KMS-11 (cell line): Measurements from ENCODE around the gene CSF2RB.

ENCODE experiments used
- H2AFZ ChIP-seq: fragments of 200-600 bp; sonication (generic); 2 replicates; pipeline ENCODE4 v1.6.1; 2016; ENCODE audit warnings: antibody characterized with exemption, mixed run types, low read depth
- H3K27ac ChIP-seq: fragments of 200-600 bp; sonication (generic); 2 replicates; pipeline ENCODE4 v1.6.1; 2016; ENCODE audit warnings: mild to moderate bottlenecking, mixed run types
- H3K27me3 ChIP-seq: fragments of 200-600 bp; sonication (generic); 2 replicates; pipeline ENCODE4 v1.6.1; 2017; ENCODE audit warnings: mild to moderate bottlenecking, low read depth, mixed run types, moderate library complexity; ENCODE audit not compliant: insufficient read depth
- H3K36me3 ChIP-seq: fragments of 200-600 bp; sonication (generic); 2 replicates; pipeline ENCODE4 v1.6.1; 2017; ENCODE audit warnings: mild to moderate bottlenecking, mixed run types; ENCODE audit not compliant: insufficient read depth
- H3K4me1 ChIP-seq: fragments of 200-600 bp; sonication (generic); 2 replicates; pipeline ENCODE4 v1.6.1; 2016; ENCODE audit warnings: mild to moderate bottlenecking, low read depth, mixed run types; ENCODE audit not compliant: poor library complexity, severe bottlenecking
- H3K4me2 ChIP-seq: fragments of 200-600 bp; sonication (generic); 2 replicates; pipeline ENCODE4 v1.7.0; 2016; ENCODE audit warnings: mild to moderate bottlenecking, mixed run types
- H3K4me3 ChIP-seq: fragments of 200-600 bp; sonication (generic); IDR thresholded peaks from 2 replicates; pipeline ENCODE4 v1.6.1; 2017; ENCODE audit warnings: low read depth, low read length, mixed read lengths; ENCODE audit not compliant: insufficient read depth
- H3K79me2 ChIP-seq: fragments of 200-600 bp; sonication (generic); 2 replicates; pipeline ENCODE4 v1.6.1; 2016; ENCODE audit warnings: low read depth, mixed run types; ENCODE audit not compliant: insufficient read depth
- H3K9ac ChIP-seq: fragments of 200-600 bp; sonication (generic); 2 replicates; pipeline ENCODE4 v1.6.1; 2016; ENCODE audit warnings: mild to moderate bottlenecking, mixed run types
- H4K20me1 ChIP-seq: fragments of 200-600 bp; sonication (generic); 2 replicates; pipeline ENCODE4 v1.6.1; 2016; ENCODE audit warnings: mild to moderate bottlenecking, mixed run types; ENCODE audit not compliant: insufficient read depth
- TF ChIP-seq, protein P1 (sequence below): fragments of 200-600 bp; sonication (generic); conservative IDR thresholded peaks from 2 replicates; pipeline ENCODE4 v1.6.1; 2017; ENCODE audit warnings: low read depth, mild to moderate bottlenecking, antibody characterized with exemption, low read length, moderate library complexity, mixed read lengths

The CSF2RB gene

GRCh38 chr22:36938886-36939285 lies 25.5 kb downstream of the CSF2RB start:
- no peak overlapping the region for H3K9ac ChIP-seq
- H3K79me2 ChIP-seq = no peaks in the 10 kb centered on the region
- no peaks in the 10 kb centered on the region; the same call in 1 of the 2 replicates for H3K27me3 ChIP-seq
- H3K4me2 ChIP-seq = no peak overlapping the region
- H2AFZ ChIP-seq = no peak overlapping the region
- peaks cover 9% of the 10 kb centered on the region for H3K4me1 ChIP-seq
- no peak overlapping the region for H3K4me3 ChIP-seq
- H3K27ac ChIP-seq = no peak overlapping the region
- TF ChIP-seq, protein P1, sequence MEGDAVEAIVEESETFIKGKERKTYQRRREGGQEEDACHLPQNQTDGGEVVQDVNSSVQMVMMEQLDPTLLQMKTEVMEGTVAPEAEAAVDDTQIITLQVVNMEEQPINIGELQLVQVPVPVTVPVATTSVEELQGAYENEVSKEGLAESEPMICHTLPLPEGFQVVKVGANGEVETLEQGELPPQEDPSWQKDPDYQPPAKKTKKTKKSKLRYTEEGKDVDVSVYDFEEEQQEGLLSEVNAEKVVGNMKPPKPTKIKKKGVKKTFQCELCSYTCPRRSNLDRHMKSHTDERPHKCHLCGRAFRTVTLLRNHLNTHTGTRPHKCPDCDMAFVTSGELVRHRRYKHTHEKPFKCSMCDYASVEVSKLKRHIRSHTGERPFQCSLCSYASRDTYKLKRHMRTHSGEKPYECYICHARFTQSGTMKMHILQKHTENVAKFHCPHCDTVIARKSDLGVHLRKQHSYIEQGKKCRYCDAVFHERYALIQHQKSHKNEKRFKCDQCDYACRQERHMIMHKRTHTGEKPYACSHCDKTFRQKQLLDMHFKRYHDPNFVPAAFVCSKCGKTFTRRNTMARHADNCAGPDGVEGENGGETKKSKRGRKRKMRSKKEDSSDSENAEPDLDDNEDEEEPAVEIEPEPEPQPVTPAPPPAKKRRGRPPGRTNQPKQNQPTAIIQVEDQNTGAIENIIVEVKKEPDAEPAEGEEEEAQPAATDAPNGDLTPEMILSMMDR = no peak
- H4K20me1 ChIP-seq = no peaks in the 10 kb centered on the region
- no peaks in the 10 kb centered on the region for H3K36me3 ChIP-seq

- peaks cover 9% of the 10 kb centered on the region; the same call in 1 of the 2 replicates for H3K27me3 ChIP-seq
- H2AFZ ChIP-seq = no peak overlapping the region
- TF ChIP-seq, protein P1 = no peak
- no peaks in the 10 kb centered on the region for H3K79me2 ChIP-seq
- H4K20me1 ChIP-seq = no peaks in the 10 kb centered on the region
- H3K4me1 ChIP-seq = peaks cover 9% of the 10 kb centered on the region
- no peaks in the 10 kb centered on the region for H3K36me3 ChIP-seq
- no peak overlapping the region for H3K4me3 ChIP-seq
- no peak overlapping the region for H3K27ac ChIP-seq
- 0 out of 2 replicates have a peak overlapping the region, but pooled peaks have one; percentile 31 for H3K4me2 ChIP-seq
- H3K9ac ChIP-seq = no peak overlapping the region
These were observed 27.2 kb downstream of the CSF2RB start for GRCh38 chr22:36940676-36941075.

DNA sequence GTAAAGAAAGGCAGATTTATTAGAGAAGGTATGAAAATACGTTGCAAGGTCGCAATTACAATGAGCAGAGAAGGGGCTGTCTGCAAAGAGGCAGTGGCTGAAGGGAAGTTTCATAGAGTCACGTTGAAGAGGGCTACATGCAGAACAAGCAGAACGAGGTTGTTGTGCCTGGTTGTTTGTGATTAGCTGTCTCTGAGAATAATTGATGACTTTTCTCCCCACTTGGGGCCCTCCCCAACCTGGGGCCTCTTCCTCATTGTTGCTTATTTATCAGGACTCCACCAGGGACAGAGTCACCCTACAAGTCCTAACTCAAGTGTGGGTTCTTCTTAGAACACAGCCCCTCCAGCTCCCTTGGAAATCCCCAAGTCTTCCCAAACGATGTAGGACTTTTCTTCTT lies 29.1 kb downstream of the CSF2RB start:
- H4K20me1 ChIP-seq = no peaks in the 10 kb centered on the region
- H3K4me3 ChIP-seq = no peak overlapping the region
- no peaks in the 10 kb centered on the region for H3K36me3 ChIP-seq
- H3K27ac ChIP-seq = no peak overlapping the region
- H3K79me2 ChIP-seq = no peaks in the 10 kb centered on the region
- H3K4me1 ChIP-seq = peaks cover 9% of the 10 kb centered on the region
- H3K27me3 ChIP-seq = peaks cover 12% of the 10 kb centered on the region; the same call in 1 of the 2 replicates
- TF ChIP-seq, protein P1 = no peak
- no peak overlapping the region for H3K9ac ChIP-seq
- no peak overlapping the region for H3K4me2 ChIP-seq
- H2AFZ ChIP-seq = no peak overlapping the region

DNA sequence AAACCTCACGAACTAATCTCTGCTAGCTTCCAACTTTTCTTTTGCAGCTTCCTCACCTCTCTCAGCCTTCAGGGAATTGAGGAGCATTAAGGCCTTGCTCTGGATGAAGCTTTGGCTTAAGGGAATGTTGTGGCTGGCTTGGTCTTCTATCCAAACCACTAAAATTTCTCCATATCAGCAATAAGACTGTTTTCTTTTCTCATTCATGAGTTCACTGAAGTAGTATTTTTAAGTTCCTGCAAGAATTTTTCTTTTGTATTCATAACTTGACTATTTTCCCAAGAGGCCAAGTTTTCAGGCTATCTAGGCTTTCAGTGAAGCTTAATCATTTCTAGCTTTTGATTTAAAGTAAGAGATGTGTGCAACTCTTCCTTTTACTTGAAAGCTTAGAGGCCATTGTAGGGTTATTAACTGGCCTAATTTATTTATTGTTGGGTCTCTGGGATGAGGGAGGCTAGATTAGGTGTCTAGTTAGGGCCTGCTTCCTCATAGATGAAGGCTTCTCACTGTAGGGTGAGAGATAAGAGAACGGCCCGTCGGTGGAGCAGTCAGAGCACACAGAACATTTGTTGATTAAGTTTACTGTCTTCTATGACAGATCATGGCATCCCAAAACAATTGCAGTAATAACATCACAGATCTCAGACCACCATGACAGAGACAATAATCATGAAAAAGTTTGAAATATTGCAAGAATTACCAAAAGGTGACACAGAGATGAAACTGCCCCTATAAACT lies 33.2 kb downstream of the CSF2RB start:
- TF ChIP-seq, protein P1 = no peak
- no peak overlapping the region for H3K4me3 ChIP-seq
- H3K27me3 ChIP-seq = peaks cover 27% of the 10 kb centered on the region; the same call in 1 of the 2 replicates
- H3K27ac ChIP-seq = no peak overlapping the region
- no peaks in the 10 kb centered on the region for H4K20me1 ChIP-seq
- no peak overlapping the region for H3K9ac ChIP-seq
- no peak overlapping the region for H3K4me2 ChIP-seq
- no peak overlapping the region for H2AFZ ChIP-seq
- no peaks in the 10 kb centered on the region for H3K4me1 ChIP-seq
- no peaks in the 10 kb centered on the region for H3K36me3 ChIP-seq
- no peaks in the 10 kb centered on the region for H3K79me2 ChIP-seq
